HepG2 (cell line): ENCODE results near the gene CYTH1. TPM values are rescaled to one million over a fixed set of nuclear protein-coding genes. Genes with fewer than 3 reads are reported as not detected.

Experiments
- ATAC-seq: fragments of 200-7000 bp; cut with Tn5 transposase; 3 replicates; pipeline ENCODE4 v1.9.1; 2020; ENCODE audit warnings: mild to moderate bottlenecking, moderate library complexity
- BruUV-seq: library from RNA; stranded (reverse); fragments of 400-500 nt; replicated peaks from 2 replicates; lab custom pipeline; 2021; lab: Mats Ljungman, UMichigan
- CTCF ChIA-PET: fragments of 300-600 bp; formaldehyde crosslinking; extraction: SDS; loops from one replicate; lab custom pipeline; 2021; ENCODE audit warnings: low total read pairs, inconsistent platforms, low intra/inter-chr PET ratio; lab: Yijun Ruan, JAX
- POLR2A ChIA-PET: fragments of 350-600 bp; sonication (Branson Sonifier 250); formaldehyde crosslinking; loops from one replicate; lab custom pipeline; 2020; ENCODE audit warnings: antibody characterized with exemption, inconsistent platforms; lab: Yijun Ruan, JAX
- DNase-seq: peaks from one replicate; pipeline ENCODE4 v3.0.0-alpha.2; 2015; ENCODE audit warnings: low spot score
- FAIRE-seq: peaks from 3 replicates; lab custom pipeline; 2011; peaks lifted over from hg19 to GRCh38; lab: Jason Lieb, UNC
- H2AFZ ChIP-seq: one replicate; pipeline ENCODE4 v1.6.1; 2011; ENCODE audit warnings: low read length, inconsistent platforms
- H3K27ac ChIP-seq: fragments of 300-600 bp; 3 replicates; pipeline ENCODE4 v1.8.0; 2011; ENCODE audit warnings: mixed run types, mild to moderate bottlenecking, mixed read lengths, low read length, inconsistent platforms; ENCODE audit not compliant: insufficient read depth; ENCODE audit errors: extremely low read length
- H3K27me3 ChIP-seq, 2 experiments: fragments of 200-600 bp in 1 of 2; 2 replicates in 1 of 2; 3 replicates in 1 of 2; pipeline versions ENCODE4 v1.6.0 to v1.8.0; 2011; ENCODE audit warnings: low read length in 2 of 2, mild to moderate bottlenecking in 2 of 2, moderate library complexity in 2 of 2, inconsistent platforms in 1 of 2; ENCODE audit not compliant: insufficient read depth in 2 of 2, control insufficient read depth in 1 of 2
- H3K36me3 ChIP-seq, 2 experiments: fragments of 200-600 bp in 1 of 2; replicated peaks in 1 of 2; 2 replicates in 1 of 2; 3 replicates in 1 of 2; pipeline versions ENCODE4 v1.5.1 to v1.8.0; 2011; ENCODE audit warnings: low read length in 2 of 2, inconsistent platforms in 1 of 2; ENCODE audit not compliant: insufficient read depth in 2 of 2, control insufficient read depth in 1 of 2
- H3K4me1 ChIP-seq: 2 replicates; pipeline ENCODE4 v1.5.1; 2012; ENCODE audit warnings: low read length, inconsistent platforms; ENCODE audit not compliant: insufficient read depth
- H3K4me2 ChIP-seq: 2 replicates; pipeline ENCODE4 v1.6.0; 2011; ENCODE audit warnings: low read depth, low read length, inconsistent platforms
- H3K4me3 ChIP-seq, 3 experiments: fragments of 200-600 bp in 1 of 3; sonication (generic), shearing (Covaris generic) in 1 of 3; replicated peaks in 1 of 3; 2 replicates each; pipeline ENCODE4 v1.5.1; 2011 to 2016; ENCODE audit warnings: low read length in 3 of 3, inconsistent platforms in 2 of 3, low read depth in 2 of 3, mild to moderate bottlenecking in 2 of 3, control low read depth in 1 of 3, mixed read lengths in 1 of 3; ENCODE audit not compliant: insufficient read depth in 1 of 3
- H3K79me2 ChIP-seq: one replicate; pipeline ENCODE4 v1.6.1; 2011; ENCODE audit warnings: low read length, inconsistent platforms; ENCODE audit not compliant: insufficient read depth
- H3K9ac ChIP-seq: 2 replicates; pipeline ENCODE4 v1.6.0; 2011; ENCODE audit warnings: mild to moderate bottlenecking, low read depth, low read length, inconsistent platforms; ENCODE audit not compliant: insufficient read depth
- H3K9me3 ChIP-seq: 2 replicates; pipeline ENCODE4 v1.5.1; 2012; ENCODE audit warnings: mild to moderate bottlenecking, low read length
- H4K20me1 ChIP-seq: 2 replicates; pipeline ENCODE4 v1.6.0; 2011; ENCODE audit warnings: inconsistent platforms, mild to moderate bottlenecking, low read length, moderate library complexity; ENCODE audit not compliant: insufficient read depth
- ATF7-NPFF ChIP-seq: sonication (generic); formaldehyde crosslinking; IDR thresholded peaks from 2 replicates; pipeline ENCODE4 v1.8.1; 2023; ENCODE audit warnings: mild to moderate bottlenecking, low read depth, missing genetic modification reagents, moderate library complexity
- CAMTA2 ChIP-seq: sonication (generic); formaldehyde crosslinking; IDR thresholded peaks from 2 replicates; pipeline ENCODE4 v1.4.0; 2020; ENCODE audit warnings: mild to moderate bottlenecking, missing genetic modification reagents, borderline replicate concordance
- DPF2 ChIP-seq: sonication (generic); formaldehyde crosslinking; IDR thresholded peaks from 2 replicates; pipeline ENCODE4 v1.4.0; 2020; ENCODE audit warnings: mild to moderate bottlenecking, low read depth, missing genetic modification reagents, borderline replicate concordance
- ELF4 ChIP-seq: sonication (generic); formaldehyde crosslinking; IDR thresholded peaks from 2 replicates; pipeline ENCODE4 v1.5.0; 2020; ENCODE audit warnings: missing genetic modification reagents, mild to moderate bottlenecking, moderate library complexity, borderline replicate concordance
- GATA4 ChIP-seq: sonication (generic); IDR thresholded peaks from 2 replicates; pipeline ENCODE4 v1.6.1; 2016; ENCODE audit warnings: antibody characterized with exemption, low read depth, borderline replicate concordance
- GPBP1L1 ChIP-seq: sonication (generic); formaldehyde crosslinking; IDR thresholded peaks from 2 replicates; pipeline ENCODE4 v1.5.0; 2020; ENCODE audit warnings: mild to moderate bottlenecking, missing genetic modification reagents
- KAT7 ChIP-seq: IDR thresholded peaks from 2 replicates; pipeline ENCODE4 v1.6.1; 2018; ENCODE audit warnings: borderline replicate concordance, missing compliant biosample characterization
- NFIC ChIP-seq: IDR thresholded peaks from 2 replicates; pipeline ENCODE4 v1.6.1; 2012; ENCODE audit warnings: mild to moderate bottlenecking, low read length, inconsistent platforms
- NFRKB ChIP-seq: fragments of 450-650 bp; IDR thresholded peaks from 2 replicates; pipeline ENCODE4 v1.6.1; 2017
- NR2F1 ChIP-seq, 2 experiments: fragments of 450-650 bp in 1 of 2; formaldehyde crosslinking in 1 of 2; IDR thresholded peaks; 2 replicates each; pipeline versions ENCODE4 v1.5.0 to v1.6.1; 2016 to 2020; ENCODE audit warnings: mild to moderate bottlenecking in 1 of 2, missing compliant biosample characterization in 1 of 2, missing genetic modification reagents in 1 of 2, moderate library complexity in 1 of 2
- NRL ChIP-seq: sonication (generic); formaldehyde crosslinking; IDR thresholded peaks from 2 replicates; pipeline ENCODE4 v1.5.0; 2020; ENCODE audit warnings: missing genetic modification reagents, mild to moderate bottlenecking, moderate library complexity, borderline replicate concordance
- PAF1 ChIP-seq: IDR thresholded peaks from 2 replicates; pipeline ENCODE4 v1.6.1; 2016; ENCODE audit warnings: missing genetic modification reagents, missing compliant biosample characterization
- REXO4 ChIP-seq: sonication (generic); formaldehyde crosslinking; IDR thresholded peaks from 2 replicates; pipeline ENCODE4 v1.8.0; 2022; ENCODE audit warnings: missing genetic modification reagents, mild to moderate bottlenecking, borderline replicate concordance
- RXRB ChIP-seq: IDR thresholded peaks from 2 replicates; pipeline ENCODE4 v1.6.1; 2016; ENCODE audit warnings: borderline replicate concordance, missing genetic modification reagents, missing compliant biosample characterization
- TOE1 ChIP-seq: sonication (generic); formaldehyde crosslinking; IDR thresholded peaks from 2 replicates; pipeline ENCODE4 v1.4.0; 2020; ENCODE audit warnings: mild to moderate bottlenecking, missing genetic modification reagents
- ZFY ChIP-seq: sonication (generic); formaldehyde crosslinking; IDR thresholded peaks from 2 replicates; pipeline ENCODE4 v1.4.0; 2020; ENCODE audit warnings: missing genetic modification reagents
- ZNF382 ChIP-seq: sonication (generic); formaldehyde crosslinking; IDR thresholded peaks from 2 replicates; pipeline ENCODE4 v1.5.0; 2020; ENCODE audit warnings: missing genetic modification reagents, mild to moderate bottlenecking, borderline replicate concordance
- ZNF580 ChIP-seq: IDR thresholded peaks from 2 replicates; pipeline ENCODE4 v1.6.1; 2016; ENCODE audit warnings: low read depth, borderline replicate concordance
- ZNF605 ChIP-seq: sonication (generic); formaldehyde crosslinking; IDR thresholded peaks from 2 replicates; pipeline ENCODE4 v1.8.0; 2022; ENCODE audit warnings: mild to moderate bottlenecking, missing genetic modification reagents
- ZNF790 ChIP-seq: sonication (generic); formaldehyde crosslinking; IDR thresholded peaks from 2 replicates; pipeline ENCODE4 v1.8.0; 2022; ENCODE audit warnings: missing genetic modification reagents, mild to moderate bottlenecking, borderline replicate concordance
- ZSCAN9 ChIP-seq: IDR thresholded peaks from 2 replicates; pipeline ENCODE4 v1.6.1; 2016; ENCODE audit warnings: borderline replicate concordance
- WGBS: methylation state at CpG from one replicate; pipeline ENCODE4 v1.1.6; 2017; ENCODE audit warnings: low lambda C conversion rate; 5-methylcytosine and 5-hydroxymethylcytosine counted together
- in situ Hi-C: cut with HindIII; loops from 2 replicates; pipeline ENCODE4 v1.10.0; 2017; ENCODE audit warnings: low pct_unique_long_range_greater_than_20kb; ENCODE audit not compliant: extremely low pct_ligation_motif_present
- intact Hi-C: fragments of 100-400 bp; cut with micrococcal nuclease; formaldehyde crosslinking; loops from one replicate; pipeline ENCODE4 v1.10.0; 2022; ENCODE audit not compliant: unreplicated experiment
- polyA plus RNA-seq, 8 experiments: library from polyadenylated mRNA; depleted of rRNA in 3 of 8; stranded (reverse) in 7 of 8; unstranded in 1 of 8; fragments of >200 nt; fragmentation: Illumina TruSeq in 4 of 8; extraction: Trizol in 4 of 8; gene quantifications; 2 replicates each; pipeline versions ENCODE4 v1.2.1 to v1.2.3, GENCODE V29; 2011 to 2016; ENCODE audit warnings: low read depth in 4 of 8, missing spikeins in 1 of 8, mixed read lengths in 1 of 8; ENCODE audit not compliant: insufficient read depth in 1 of 8
- total RNA-seq, 5 experiments: library from RNA; depleted of rRNA; stranded (reverse); fragments of >200 nt; fragmentation: Illumina TruSeq; extraction: Trizol; gene quantifications; 2 replicates each; pipeline ENCODE4 v1.2.3, GENCODE V29; 2016; ENCODE audit warnings: low read depth in 1 of 5
- TF ChIP-seq, protein P1 (sequence below): sonication (generic); formaldehyde crosslinking; IDR thresholded peaks from 2 replicates; pipeline ENCODE4 v1.5.0; 2020; ENCODE audit warnings: missing genetic modification reagents

Gene CYTH1
- total and polyA plus RNA-seq, 2 of the 13 experiments (the other 11 are each of a cell fraction or from before 2014, with no cell fraction given) = 20.1 to 48.9 TPM

DNA sequence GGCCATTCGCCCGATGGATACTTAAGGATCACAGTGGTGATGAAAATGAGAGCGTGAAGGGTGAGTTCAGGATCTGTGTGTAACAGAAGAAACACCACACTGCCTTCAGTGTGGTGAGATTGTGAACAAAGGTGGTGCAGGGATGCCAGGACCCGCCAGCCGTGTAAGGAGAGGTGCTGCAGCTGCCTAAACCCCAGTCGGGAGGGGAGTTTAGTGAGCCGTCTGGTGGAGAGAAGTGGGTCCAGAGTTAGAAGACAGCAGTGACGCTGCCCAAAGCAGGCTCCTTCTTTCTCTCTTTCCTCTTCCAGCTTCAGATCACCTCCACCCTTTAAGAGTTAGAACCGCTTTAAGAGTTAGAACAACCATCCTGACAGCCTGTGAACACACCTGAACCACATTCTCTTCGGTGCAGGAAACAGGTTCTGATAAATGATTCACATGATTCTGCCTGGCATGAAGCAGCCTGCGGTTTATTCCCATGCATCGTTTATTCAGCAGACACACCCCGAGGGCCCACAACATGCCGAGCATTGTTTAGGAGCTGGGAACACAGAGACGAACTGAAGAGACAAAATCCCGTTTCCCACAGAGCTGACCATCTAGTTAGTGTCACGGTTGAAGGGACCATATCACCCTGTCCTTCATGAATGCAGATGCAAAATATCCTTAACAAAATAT, 120.8 kb downstream of the CYTH1 start (continued):
- no peak for TF ChIP-seq GATA4
- TF ChIP-seq, protein P1, sequence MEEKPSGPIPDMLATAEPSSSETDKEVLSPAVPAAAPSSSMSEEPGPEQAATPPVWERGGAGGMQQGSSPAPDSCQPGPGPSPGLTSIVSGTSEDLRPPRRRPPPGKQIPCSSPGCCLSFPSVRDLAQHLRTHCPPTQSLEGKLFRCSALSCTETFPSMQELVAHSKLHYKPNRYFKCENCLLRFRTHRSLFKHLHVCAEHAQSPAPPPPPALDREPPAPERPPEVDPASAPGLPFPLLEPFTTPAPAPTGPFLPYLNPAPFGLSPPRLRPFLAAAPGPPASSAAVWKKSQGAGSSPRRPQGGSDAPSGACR (CRISPR knock-in tag) = no peak
- no peak for TF ChIP-seq DPF2
- TF ChIP-seq, all 625 proteins: peak for 0

DNA sequence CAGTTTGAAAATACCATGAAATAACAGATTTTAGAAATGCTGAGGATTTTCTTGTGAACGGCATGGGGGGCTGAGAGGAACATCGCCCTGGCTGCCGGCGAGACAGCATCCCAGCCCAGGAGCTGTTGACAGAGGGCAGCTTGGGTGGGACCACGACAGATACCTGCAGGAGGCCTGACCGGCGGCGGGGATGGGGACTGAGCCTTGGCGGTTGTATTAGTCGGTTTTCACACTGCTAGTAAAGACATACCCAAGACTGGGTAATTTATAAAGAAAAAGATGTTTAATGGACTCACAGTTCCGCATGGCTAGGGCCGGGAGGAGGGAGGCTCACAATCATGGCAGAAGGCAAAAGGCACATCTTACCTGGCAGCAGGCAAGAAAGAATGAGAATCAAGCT, 122.5 kb downstream of the CYTH1 start:
- no peaks in the 10 kb centered on the region for H4K20me1 ChIP-seq
- H3K4me2 ChIP-seq = no peak overlapping the region
- 89% methylated on average over 12 of the region's 12 CpGs for WGBS
- H3K4me1 ChIP-seq = peaks cover 30% of the 10 kb centered on the region
- in situ Hi-C loops = no loop called here
- no peaks in the 10 kb centered on the region for H3K79me2 ChIP-seq
- DNase-seq = no peak
- no peak overlapping the region for H3K4me3 ChIP-seq
- TF ChIP-seq ATF7-NPFF = no peak
- TF ChIP-seq ZSCAN9 = no peak
- TF ChIP-seq REXO4 = no peak
- no peak for TF ChIP-seq NRL (CRISPR knock-in tag)
- no peak for TF ChIP-seq ELF4 (CRISPR knock-in tag)
- TF ChIP-seq PAF1 (CRISPR knock-in tag) = no peak
- no peak for TF ChIP-seq ZNF605 (CRISPR knock-in tag)
- TF ChIP-seq KAT7 (CRISPR knock-in tag) = no peak
- no peak for TF ChIP-seq ZNF382 (CRISPR knock-in tag)
- TF ChIP-seq NFIC = no peak
- TF ChIP-seq NR2F1 (CRISPR knock-in tag; IDR thresholded peaks at IDR 0.05) = no peak
- no peak for TF ChIP-seq ZNF790
- TF ChIP-seq RXRB = no peak
- TF ChIP-seq CAMTA2 (CRISPR knock-in tag) = no peak
- no peak for TF ChIP-seq ZNF580 (CRISPR knock-in tag)
- no peak for TF ChIP-seq NFRKB
- TF ChIP-seq GPBP1L1 (CRISPR knock-in tag) = no peak
- TF ChIP-seq TOE1 = no peak
- TF ChIP-seq ZFY (CRISPR knock-in tag) = no peak
- TF ChIP-seq, all 625 proteins: peak for 0
- FAIRE-seq (no peak), ATAC-seq (no peak)
- ChIA-PET POLR2A (no interaction called here), CTCF (no interaction called here)
- no peak overlapping the region for H3K27ac ChIP-seq
- H3K36me3 ChIP-seq = no peaks in the 10 kb centered on the region
- no peaks in the 10 kb centered on the region for H3K27me3 ChIP-seq
- H3K9me3 ChIP-seq = no peaks in the 10 kb centered on the region
- no peak overlapping the region for H3K9ac ChIP-seq
- BruUV-seq = no TSS peak
- intact Hi-C loops = no loop called here
- no peak overlapping the region for H2AFZ ChIP-seq
